AG09309 (cell line): ENCODE measurements around the gene SYNE3.

ENCODE experiments used
- DNase-seq: peaks from one replicate; pipeline ENCODE4 v3.0.0-alpha.2; 2010; ENCODE audit warnings: low read depth
- H3K4me3 ChIP-seq: 2 replicates; pipeline ENCODE4 v1.5.1; 2011; ENCODE audit warnings: mild to moderate bottlenecking, low read depth, low read length, moderate library complexity; ENCODE audit not compliant: control insufficient read depth
- TF ChIP-seq, protein P1 (sequence below): IDR thresholded peaks from 2 replicates; pipeline ENCODE4 v1.5.1; 2011; ENCODE audit warnings: mild to moderate bottlenecking, low read depth, low read length, inconsistent platforms; ENCODE audit not compliant: insufficient read depth, control insufficient read depth; ENCODE audit errors: missing control alignments

SYNE3 gene

DNA sequence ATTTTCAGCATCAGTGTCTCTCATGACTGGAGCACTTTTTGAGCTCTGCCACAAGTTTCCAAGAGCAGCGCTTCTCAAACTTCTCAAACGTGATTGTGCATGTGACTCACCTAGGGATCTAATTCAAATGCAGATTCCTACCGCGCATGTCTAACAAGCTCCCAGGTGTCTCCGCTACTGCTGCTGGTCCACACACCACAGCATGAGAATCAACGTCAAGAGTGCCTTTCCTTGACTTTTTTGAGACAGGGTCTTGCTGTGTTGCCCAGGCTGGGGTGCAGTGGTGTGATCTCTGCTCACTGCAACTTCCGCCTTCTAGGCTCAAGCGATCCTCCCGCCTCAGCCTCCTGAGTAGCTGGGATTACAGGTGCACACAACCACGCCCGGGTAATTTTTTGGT is 40.8 kb upstream of the SYNE3 start:
- H3K4me3 ChIP-seq: no peak overlapping the region
- no peak for DNase-seq
- TF ChIP-seq, protein P1, sequence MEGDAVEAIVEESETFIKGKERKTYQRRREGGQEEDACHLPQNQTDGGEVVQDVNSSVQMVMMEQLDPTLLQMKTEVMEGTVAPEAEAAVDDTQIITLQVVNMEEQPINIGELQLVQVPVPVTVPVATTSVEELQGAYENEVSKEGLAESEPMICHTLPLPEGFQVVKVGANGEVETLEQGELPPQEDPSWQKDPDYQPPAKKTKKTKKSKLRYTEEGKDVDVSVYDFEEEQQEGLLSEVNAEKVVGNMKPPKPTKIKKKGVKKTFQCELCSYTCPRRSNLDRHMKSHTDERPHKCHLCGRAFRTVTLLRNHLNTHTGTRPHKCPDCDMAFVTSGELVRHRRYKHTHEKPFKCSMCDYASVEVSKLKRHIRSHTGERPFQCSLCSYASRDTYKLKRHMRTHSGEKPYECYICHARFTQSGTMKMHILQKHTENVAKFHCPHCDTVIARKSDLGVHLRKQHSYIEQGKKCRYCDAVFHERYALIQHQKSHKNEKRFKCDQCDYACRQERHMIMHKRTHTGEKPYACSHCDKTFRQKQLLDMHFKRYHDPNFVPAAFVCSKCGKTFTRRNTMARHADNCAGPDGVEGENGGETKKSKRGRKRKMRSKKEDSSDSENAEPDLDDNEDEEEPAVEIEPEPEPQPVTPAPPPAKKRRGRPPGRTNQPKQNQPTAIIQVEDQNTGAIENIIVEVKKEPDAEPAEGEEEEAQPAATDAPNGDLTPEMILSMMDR: no peak

DNA sequence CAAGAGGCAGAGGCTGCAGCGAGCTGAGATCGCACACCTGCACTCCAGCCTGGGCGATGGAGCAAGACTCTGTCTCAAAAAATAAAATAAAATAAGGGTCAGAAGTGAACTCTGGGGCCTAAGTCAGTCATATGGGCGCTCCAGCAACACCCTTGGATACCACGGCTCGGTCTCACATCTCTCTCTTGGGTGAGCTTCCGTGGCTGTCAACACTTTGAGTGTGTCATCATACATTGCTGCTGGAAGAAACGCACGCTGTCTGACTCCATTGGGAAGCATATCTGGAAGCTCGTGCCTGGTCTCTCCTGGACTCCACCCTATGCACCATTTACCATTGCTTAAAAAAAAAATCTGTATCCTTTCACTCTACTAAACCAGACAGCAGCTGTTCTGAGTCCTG is 38.6 kb upstream of the SYNE3 start:
- TF ChIP-seq, protein P1: no peak
- no peak overlapping the region for H3K4me3 ChIP-seq
- DNase-seq: no peak

DNA sequence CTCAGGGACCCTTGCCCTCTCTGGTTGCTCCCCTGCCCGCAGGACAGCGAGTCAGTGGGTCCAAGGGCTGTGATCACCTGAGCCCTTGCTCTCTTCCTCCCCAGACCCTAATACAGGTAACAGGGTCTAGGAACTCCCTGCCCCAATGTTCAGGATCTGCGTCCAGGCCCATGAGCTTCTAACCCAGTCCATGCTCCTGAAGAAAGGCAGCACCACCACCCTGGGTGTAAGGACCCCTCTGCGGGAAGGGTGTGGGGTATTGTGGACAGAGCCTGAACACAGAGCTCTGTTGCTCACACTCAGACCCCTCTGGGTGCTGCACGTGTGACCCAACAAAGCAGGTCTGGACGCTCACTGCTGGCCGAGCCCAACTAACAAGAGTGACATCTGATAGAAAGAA is 36.7 kb upstream of the SYNE3 start:
- H3K4me3 ChIP-seq: no peak overlapping the region
- TF ChIP-seq, protein P1: no peak
- DNase-seq: no peak

DNA sequence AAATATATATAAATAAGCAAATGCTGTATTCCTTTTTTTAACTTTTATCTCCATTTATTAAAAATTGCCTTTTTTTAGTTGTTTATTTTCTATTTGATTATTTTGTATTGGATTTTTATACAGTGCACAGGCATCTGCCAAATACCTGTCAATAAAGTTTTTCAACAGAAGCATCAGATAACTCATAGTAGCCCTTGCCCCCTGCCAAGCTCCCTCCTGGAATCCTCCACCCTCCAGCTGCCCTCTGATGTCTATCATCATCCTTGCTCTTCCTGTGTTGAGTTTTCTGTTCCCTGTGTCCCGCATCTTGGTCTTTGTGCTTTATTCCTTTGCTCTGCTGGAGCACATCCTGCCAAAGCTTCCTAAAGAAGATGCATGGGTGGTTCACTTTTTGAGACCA is 35.0 kb upstream of the SYNE3 start:
- no peak for DNase-seq
- no peak overlapping the region for H3K4me3 ChIP-seq
- TF ChIP-seq, protein P1: no peak

DNA sequence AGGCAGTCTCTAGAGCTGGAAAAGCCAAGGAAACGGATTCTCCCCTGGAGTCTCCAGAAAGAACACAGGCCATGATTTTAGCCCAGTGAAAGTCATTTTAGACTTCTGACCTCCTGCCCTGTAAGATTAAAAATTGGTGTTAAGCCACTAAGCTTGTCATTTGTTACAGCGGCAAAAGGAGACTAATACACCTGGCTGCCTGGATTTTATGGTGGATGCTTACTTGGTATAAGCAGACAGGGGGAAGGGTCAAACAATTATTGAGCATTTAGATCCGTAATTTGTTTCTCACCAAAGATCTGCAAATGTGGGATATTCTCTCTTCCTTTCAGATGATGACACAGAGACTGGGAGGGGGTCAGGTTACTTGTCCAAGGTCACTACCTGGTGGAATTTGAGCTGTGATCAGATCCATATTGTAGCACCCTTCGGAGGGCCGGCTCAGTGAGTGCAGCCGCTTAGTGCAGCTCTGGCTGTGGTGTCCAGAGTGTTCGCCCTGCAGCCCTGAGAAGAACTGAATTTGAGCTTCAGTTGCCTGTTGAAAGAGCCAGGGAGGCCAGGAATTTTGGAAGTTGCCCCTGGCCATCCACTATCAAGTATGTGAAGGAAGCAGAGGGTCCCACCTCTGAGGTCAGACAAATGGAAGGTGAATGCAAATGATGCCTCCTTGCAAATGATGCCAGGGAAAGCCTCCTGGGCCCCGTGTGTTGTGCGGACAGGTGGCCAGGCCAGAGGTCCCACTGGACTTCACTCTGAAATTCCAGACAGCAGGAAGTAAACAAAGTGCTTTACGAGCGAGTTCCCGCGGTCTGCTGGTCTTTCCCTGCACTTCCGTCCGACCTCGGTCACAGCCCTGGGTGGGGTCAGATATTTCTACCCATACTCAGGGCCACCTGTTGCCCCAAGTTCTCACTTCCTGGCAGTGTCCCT is 33.5 kb upstream of the SYNE3 start:
- TF ChIP-seq, protein P1: no peak
- no peak for DNase-seq
- no peak overlapping the region for H3K4me3 ChIP-seq

DNA sequence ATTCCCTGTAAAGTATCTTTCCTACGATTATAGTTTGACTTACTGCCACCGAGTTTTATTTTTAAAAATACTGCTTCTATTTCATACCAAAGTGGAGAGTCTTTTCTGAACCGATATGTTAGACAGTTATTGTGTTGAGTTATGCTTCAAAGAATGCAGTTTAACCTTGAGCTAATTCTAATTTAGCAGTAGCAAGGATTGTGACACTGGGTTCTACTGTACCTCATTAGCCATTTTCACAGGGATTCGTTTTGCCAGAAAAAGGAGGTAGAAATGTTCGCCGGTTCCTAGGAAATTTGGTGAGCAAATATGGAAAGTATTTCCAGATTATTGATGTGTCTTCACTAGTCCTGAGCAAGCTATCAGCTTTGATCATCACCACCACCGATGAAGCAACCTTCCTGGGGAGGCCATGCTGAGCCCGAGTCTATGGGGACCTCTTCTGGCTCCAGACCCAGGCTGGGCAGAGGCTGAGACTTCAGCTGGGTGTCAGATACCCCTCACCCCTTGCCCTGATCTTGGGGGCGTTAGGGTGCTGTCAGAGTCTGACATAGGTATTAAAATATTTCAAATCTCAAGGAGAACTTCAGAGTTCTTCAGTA is 32.0 kb upstream of the SYNE3 start:
- H3K4me3 ChIP-seq: no peak overlapping the region
- DNase-seq: no peak
- TF ChIP-seq, protein P1: no peak
